ENCODE measurements around the gene MYBBP1A.

MYBBP1A gene

DNA sequence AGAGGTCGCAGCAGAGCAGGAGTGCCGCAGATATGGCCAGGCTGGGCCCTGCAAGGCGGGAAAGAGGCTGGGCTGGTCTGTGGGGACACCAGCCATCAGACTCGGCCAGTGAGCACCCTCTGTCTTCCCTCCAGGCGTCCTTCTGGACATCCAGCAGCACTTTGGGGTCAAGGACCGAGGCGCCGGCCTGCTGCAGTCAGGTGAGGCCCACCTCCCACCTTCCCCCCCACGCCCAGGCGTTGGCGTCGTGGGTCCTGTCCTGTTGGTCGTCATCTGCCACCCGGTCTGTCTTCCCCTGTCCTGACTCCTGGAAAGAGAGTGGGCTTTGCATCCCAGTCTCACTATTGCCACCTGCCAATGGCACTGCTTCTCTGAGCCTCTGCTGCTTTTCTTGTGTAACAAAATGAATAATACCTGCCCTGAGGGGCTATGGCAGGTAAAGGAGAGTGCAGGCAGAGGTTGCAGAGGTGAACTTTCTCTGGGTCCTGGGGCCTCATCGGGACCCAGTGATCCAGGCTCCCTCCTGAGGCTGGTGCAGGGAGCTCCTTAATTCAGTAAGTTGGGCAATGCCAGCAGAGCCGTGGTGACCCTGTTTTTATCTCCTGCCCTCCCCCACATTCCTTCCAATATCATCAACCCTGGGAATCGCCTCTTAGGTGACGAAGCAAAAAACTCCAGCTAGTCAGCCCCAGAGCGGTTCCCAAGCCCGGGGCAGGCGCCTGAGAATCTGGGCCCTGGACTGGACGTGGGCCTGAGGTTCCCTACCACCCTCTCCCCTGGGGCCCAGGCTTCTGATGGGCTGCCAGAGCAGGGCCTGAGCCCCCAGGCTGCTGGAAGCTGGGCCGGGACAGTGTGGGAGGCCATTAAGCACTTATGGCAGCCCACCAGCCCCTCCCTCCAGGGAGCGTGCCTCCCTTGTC lies 41.8 kb downstream of the MYBBP1A start:
- no peak overlapping the region for H3K4me3 ChIP-seq (ENCODE audit: low read length)
- TF ChIP-seq CTCF (conservative IDR thresholded peaks at IDR 0.05; ENCODE audit: low read length), result no peak
- no peak for DNase-seq (ENCODE audit: low read depth)

DNA sequence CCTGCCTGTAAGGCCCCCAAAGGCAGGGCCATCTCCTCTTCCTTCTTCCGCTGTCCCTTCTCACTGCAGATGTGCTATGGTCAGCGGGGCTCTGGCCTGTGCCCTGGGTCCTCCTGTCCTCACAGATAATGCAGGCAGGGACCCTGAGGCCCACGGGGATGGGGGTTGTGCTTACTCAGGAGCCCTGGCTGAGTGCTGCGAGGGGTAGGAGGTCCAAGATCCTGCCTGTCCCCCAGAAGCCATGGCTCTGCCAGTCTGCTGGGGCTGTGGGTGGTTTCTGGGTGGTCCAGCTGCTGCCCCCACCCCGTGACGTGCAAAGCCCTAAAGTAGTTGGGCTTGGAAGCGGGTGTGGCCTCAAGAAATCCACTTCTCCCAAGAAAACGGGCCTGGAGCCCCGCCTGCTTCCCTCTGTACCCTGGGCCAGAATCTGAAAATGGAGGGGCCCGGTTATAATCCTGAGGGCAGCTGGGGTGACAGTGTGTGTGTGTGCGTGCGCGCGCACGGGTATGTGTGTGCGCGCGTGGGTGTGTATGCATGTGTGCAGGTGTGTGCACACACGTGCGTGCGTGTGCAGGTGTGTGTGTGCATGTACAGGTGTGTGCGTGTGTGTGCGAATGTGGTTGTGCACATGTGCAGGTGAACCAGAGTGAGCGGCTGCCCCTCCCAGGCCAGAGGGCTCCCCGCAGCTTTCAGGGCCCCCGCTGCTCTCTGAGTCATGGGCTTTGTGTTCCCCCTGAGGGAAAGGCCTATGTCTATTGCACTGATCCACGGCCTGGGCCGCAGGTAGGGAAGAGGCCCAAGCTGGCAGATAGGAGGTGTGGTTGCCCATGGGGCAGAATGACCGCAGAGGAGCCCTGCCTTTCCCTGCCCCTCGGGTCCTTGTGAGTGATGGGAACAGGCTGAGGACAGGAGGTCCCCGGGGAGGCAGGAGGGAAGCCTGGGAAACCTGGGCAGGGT lies 42.8 kb downstream of the MYBBP1A start:
- no peak for DNase-seq (ENCODE audit: low read depth)
- no peak overlapping the region for H3K4me3 ChIP-seq (ENCODE audit: low read length)
- no peak for TF ChIP-seq CTCF (conservative IDR thresholded peaks at IDR 0.05; ENCODE audit: low read length)

- DNase-seq (ENCODE audit: low read depth), result no peak
- H3K4me3 ChIP-seq (ENCODE audit: low read length), result no peak overlapping the region
- TF ChIP-seq CTCF (conservative IDR thresholded peaks at IDR 0.05; ENCODE audit: low read length), result no peak
Observed at GRCh38 chr17:4511199-4511932, 43.8 kb downstream of the MYBBP1A start.

- no peak overlapping the region for H3K4me3 ChIP-seq (ENCODE audit: low read length)
- TF ChIP-seq CTCF (conservative IDR thresholded peaks at IDR 0.05; ENCODE audit: low read length), result no peak
- DNase-seq (ENCODE audit: low read depth), result no peak
Observed at GRCh38 chr17:4510618-4510941, 44.6 kb downstream of the MYBBP1A start.

- H3K4me3 ChIP-seq (ENCODE audit: low read length), result no peak overlapping the region
- no peak for DNase-seq (ENCODE audit: low read depth)
- TF ChIP-seq CTCF (conservative IDR thresholded peaks at IDR 0.05; ENCODE audit: low read length), result no peak
Observed at GRCh38 chr17:4509923-4510617, 45.1 kb downstream of the MYBBP1A start.

GRCh38 chr17:4509401-4509800 lies 45.8 kb downstream of the MYBBP1A start:
- TF ChIP-seq CTCF (conservative IDR thresholded peaks at IDR 0.05; ENCODE audit: low read length), result no peak
- no peak for DNase-seq (ENCODE audit: low read depth)
- no peak overlapping the region for H3K4me3 ChIP-seq (ENCODE audit: low read length)

Measured in AG10803 (cell line).